NCI-H1048 (cell line): ENCODE measurements around the gene GZF1.
A peak's percentile ranks its signal among the peaks of the same experiment; 100 is the strongest.

ENCODE experiments used
- DNase-seq: peaks from one replicate; lab custom pipeline; 2025; lab: John Stamatoyannopoulos, UW

The GZF1 gene

DNA sequence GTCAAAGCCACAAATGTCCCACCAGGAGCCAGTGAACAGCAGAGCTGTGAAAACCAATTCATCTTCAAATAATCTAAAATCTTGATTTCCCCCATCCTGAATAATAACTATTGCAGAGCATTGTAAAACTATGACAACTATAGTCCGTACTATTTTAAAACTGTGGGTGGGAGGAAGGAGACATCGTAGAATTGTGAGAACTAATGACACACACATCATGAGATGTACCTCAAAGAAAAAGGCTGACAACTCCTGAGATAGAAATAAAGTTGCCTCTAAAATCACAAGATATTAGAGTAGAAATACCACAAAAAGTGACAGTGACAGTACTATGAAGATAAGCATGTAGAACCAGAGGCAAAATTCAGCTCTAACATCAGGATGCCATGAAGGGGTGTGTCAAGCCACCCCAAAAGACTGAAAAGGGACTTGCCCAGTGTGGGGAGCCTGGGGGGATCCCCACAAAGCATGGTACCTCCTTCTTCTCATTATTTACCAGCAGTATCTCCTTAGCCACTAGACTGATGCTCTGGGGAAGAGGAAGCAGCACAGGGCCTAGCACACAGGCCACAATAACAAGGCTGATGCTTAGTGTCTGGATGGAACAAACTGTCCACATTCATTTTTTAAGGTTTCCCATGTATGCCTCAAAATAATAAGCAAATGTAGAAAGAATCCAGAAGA, 45.9 kb downstream of the GZF1 start:
- no peak for DNase-seq

DNA sequence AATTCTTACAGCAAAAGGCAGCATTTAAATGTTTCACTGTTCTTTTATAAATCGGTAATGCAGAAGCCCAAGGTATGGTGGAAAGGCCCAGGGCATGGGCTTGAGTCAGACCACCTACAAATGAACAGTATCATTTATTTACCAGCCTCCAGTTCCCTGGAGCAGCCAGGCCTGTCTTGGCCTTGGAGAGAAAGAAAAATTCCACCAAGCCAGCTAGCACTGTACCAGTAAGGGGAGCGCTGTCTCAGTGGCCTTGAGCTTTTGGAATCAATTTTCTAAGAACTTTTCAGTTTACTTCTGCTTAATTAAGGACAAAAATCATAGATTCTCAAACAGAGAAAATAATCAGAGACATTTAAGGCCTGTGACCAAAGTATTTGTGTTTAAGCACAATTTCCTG, 47.0 kb downstream of the GZF1 start:
- DNase-seq, result no peak

DNA sequence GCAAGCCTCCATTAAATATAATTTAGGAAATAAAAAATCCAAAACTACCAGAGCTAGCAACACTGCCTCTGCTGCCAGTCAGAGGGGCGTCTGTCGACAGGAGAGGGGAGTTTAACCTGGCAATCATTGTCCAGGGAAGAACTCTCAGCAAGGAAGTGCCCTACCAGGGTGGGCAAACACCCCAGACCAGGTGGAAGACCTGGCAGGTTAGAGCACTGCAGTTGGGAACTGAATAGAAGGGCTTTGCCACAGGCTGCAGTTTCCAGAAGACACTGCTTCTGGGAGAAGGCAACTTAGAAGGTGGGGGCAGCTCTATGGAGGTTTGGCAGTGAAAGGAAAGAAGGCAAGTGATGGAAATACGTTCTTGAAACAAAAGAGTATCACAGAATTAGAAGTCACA, 47.8 kb downstream of the GZF1 start:
- DNase-seq, result no peak

DNA sequence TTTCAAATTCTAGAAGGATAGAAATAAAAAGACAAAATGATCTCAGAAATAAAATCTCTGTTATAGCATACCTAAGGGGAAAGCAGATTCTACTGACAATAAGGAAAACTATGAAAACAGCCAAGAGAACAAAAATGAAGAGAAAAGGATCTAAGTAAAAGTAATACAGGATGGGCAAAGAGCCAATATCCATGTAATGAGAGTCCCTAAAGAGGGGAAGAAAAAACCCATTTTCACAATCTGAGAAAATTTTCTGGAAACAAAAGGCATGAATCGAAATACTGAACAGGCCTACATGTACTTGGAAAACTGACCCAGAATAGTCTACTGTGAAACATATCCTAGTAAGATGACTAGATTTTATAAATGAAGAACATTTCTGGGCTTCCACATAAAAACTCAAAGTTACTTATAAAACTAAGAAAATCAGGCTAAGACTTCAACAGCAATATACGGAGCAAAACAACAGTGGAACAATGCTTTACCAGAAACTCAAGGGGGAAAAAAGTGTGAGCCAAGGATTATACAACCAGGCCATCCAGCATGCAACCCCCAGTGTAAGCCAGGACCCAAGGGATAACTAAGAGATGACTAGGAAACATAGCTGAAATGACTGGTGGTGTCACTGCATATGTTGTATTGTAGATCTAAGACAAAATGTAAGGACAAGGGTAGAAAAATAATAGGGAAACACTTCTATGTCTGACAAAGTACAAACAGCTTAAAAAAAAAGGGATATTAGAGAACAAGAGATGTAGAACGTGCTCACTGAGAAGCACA, 49.1 kb downstream of the GZF1 start:
- no peak for DNase-seq

DNA sequence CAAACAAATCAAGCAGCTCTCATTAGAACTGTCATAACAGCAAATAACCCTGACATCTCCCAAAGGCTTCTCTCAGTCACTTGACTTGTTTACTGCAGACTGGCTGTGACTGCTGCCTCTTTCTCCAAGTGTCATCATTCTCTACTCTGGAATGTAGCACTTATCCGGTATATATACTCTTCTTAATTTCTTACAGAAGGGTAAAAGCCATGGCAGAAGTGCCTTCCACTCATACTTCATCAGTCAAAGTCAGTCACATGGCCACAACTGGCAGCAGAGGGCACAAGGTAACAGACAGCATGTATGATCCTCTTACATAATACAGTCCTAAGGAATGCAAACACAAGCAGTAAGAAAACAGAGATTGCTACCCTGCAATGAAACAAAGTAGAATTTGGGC, 50.0 kb downstream of the GZF1 start:
- no peak for DNase-seq

DNA sequence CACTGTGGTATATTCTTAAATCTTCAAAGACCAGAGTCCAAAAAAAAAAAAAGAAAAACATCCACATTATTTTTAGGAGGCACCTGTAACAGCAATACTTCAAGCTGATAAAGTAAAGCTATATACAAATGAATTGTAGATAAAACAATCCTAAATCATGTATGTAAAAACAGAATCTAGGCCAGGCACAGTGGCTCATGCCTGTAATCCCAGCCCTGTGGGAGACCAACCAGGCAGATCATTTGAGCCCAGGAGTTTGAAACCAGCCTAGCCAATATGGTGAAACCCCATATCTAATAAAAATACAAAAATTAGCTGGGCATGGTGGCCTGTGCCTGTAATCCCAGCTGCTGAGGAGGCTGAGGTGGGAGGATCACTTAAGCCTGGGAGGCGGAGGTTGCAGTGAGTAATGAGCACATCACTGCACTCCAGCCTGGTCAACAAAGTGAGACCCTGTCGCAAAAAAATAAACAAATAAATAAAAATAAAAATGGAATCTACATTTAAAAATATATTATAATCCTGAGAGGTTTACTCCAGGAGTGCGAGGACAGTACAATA, 52.0 kb downstream of the GZF1 start:
- DNase-seq, result no peak

DNA sequence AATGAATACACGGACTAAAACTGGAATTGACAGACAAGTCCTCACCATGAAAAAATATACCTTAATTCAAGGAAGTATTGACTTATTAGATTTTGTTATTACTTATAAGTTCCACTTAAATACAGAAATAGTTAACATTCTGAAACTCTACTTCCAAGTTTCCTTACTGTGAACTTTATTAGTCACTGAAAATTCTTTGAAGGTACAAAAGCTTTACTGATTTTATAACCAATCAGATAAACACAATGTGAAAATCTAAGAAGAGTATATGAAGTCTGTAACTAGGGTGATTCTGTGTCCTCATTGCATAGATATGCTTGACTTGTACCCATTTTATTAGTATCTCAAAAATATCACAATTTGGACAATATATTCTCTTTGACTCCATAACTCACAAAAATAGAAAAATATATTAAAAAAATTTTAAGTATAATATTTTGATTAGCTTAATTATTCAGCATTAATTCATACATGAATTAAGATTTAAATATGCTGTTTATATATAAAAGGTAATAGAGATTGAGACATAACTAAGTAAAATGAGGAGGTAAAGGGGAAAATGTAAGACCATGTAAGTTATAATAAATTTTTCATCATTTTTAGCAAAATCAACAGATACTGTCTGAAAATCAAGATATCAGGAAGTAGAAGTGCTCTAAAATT, 52.7 kb downstream of the GZF1 start:
- DNase-seq, result no peak

DNA sequence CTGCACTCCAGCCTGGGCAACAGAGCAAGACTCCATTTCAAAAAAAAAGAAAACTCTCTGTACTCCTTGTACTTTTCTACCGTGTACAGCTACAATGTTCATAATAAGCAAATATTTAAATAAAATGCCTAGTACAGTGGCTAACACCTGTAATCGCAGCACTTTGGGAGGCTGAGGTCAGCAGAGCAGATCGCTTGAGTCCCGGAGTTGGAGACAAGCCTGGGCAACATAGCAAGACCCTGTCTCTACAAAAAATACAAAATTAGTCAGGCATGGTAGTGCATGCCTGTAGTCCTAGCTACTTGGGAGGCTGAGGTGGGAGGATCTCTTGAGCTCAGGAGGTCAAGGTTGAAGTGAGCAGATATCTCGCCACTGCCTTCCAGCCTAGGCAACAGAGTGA, 53.6 kb downstream of the GZF1 start:
- no peak for DNase-seq

DNA sequence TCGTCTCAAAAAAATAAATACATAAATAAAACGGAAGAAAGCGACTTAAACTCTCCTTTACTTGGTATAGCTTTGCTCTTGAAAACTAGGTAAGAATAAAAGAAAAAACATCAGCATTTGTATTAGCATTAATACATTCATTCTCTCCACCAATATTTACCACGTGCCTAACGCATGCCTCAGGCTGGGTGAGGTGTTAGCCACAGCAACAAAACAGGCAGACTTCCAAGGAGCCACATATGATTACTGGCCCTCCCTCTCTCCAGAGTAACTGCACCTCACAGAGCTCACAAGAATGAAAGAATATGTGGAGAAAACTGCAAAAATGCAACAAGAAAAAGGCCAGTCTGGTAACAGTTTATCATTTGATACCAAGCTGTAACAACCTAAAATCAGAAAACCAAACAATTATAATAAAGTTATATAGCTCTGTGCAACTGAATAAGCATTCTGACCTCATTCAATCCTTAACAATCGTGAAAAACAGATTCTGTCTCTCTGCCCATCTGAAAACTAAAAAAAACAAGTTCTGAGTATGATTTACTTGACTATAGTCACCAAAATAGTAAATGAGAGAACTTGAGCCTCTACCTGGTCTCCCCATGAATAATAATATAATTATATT, 54.1 kb downstream of the GZF1 start:
- DNase-seq, result no peak

DNA sequence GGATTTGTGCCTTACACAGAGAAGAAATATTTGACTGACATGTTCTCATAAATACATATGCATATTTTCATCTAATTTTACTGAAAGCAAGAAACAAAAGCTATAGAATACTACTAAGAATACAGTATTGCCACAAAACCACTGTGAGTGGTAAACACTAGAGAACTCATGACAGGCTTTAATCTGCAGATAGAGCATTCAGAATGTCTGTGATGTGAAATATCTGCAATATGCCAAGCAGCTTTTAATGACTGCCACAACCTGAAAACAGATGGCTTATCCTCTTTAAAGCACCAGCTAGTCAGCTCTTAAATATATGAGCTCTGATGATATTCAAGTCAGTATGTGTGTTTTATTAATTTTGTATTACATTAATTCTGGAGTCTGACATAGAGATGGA, 55.9 kb downstream of the GZF1 start:
- no peak for DNase-seq

DNA sequence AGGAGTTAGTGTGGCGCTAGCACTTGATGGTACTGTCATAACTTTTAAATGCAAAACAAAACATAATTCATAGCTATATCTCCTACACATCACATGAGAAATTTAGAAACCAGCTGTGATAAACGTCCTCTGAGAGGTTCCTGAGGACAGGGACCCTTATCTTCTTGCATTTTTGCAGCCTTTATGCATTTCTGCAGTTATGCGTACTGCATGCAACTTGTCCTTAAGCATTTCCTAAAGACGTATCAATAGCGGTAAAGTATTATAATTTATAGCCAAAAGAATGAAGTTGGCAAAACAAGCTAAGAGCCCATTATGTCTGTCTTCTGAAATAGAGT, 57.6 kb downstream of the GZF1 start:
- no peak for DNase-seq

DNA sequence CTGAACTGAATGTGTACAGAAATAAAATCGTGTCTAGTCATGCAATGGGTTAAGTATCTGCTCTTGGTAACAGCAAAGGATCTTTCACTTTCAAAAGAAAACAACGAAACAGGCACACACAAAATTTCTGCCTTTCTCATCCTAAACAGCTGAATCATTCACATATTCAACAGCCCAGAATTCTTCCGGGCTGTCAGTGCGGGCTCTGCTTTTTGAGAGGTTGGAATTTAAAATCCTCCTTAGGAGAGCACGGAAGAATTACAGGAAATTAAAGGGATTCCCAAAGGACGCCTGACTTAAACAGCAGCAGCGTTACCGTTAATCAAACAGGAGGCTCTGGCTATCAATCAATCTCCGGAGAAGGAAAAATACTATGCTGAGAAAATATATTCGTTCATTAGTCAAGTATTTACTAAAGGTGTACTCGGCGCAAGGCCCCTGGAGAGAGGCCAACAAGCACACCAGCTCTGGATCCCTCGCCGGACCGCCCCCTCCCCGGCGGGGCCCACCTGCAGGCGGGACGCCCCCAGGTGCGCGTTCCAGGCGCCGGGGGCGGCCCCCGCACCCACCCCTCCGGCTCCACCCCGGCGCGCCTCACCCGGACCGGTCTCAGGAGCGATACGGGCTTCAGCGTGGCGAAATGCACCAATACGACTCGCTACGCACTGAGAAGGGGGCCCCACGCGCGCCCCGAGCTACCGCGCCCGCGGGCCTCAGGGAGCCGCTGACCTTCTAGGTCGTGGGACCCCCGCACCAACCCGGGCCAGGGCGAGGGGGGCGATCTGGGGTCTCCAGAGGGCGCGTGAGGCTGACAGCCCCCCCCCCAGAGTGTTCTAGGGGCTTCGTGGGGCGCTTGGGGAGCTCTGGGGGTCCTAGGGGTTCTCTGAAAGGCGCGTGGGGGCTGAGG, 58.3 kb downstream of the GZF1 start:
- no peak for DNase-seq

DNA sequence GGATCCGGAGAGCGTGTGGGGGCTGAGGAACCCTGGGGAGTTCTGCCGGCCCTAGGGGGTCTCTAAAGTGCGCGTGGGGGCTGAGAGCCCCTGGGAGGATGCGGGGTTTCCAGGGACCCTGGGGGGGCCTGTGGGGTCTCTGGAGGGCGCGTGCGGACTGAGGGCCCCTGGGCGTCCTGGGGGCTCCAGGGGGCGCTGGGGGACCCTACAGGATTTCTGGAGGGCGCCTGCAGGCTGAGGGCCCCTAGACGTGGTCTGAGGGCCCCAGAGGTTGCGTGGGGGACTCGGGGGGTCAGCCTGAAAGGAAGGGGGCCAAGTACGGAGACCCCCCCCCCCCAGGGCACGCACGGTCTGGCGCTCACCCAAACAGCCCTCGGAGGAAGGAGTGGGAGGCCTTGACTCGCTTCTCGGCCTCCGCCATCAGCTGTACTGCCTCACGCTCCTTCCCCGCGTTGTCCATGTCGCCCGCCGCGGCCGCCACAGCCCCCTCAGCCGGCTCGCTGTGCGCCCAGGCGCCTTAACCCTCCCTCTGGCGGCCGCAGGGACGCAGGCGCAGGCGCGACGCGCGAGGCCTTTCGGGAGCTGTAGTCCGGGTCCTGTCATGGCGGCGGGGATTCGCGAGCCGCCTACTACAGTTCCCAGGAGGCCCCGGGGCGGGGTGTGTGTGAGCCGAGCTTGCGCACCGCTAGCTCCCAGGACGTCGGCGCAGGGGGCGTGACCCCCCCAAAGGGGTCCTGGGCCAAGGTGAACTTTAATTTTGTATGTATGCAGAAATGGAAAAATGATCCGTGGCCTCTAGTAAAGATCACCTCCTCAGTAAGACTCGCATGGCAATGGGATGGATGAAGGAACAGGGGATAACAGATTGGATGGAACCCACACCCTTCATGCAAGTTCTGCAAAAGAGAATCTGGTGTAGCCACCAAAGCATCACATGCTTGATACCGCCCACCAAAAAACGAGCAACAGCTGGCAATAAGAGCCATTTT, 59.3 kb downstream of the GZF1 start, which contains the start of gene NAPB:
Gene NAPB, minus strand, starts transcription at position 546 of the 989 bp plus-strand sequence. Its CDS starts 86 bp downstream, at position 460.
- peak; percentile 60 for DNase-seq
